ENCODE data around the gene MESP2. TPM values are rescaled to one million over a fixed set of nuclear protein-coding genes. Genes with fewer than 3 reads are reported as not detected.

The MESP2 gene
- total and polyA plus RNA-seq, 2 of the 13 experiments (the other 11 are each of a cell fraction or from before 2014, with no cell fraction given), result not detected

DNA sequence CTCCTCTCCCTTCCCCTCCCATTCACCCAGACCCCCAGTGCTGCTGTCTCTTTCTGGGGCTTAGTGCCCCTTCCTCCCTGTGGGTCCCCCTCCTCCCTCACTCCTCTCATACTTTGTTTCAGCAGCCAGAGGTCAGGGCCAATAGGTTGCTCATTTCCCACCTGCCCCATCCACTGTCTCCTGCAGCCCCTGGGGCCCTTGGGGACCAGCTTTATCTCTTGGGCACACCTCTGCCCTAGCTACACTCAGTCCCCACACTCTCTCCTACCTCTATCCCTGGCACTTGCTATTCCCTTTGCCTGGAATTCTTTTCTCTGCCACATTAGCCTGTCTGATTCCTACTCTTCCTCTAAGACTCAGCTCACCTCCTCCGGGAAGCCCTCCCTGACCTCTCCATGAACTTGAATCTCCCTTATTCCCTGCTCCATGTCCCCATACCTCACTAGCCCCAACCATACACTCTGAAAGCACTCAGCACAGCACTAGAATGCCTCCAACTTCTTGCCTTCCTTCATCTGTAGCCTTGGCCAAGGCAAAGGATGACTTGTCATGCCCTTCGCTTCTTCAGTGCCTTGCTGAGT lies 23.9 kb downstream of the MESP2 start (continued):
- no peak for TF ChIP-seq ZNF512 (CRISPR knock-in tag; IDR thresholded peaks at IDR 0.05)
- no peak for TF ChIP-seq NCOA1 (CRISPR knock-in tag; IDR thresholded peaks at IDR 0.05)
- TF ChIP-seq MAFK (conservative IDR thresholded peaks at IDR 0.05 in 1 of 2, IDR thresholded peaks at IDR 0.05 in 1 of 2; ENCODE audit: low read length in 2 of 2), result no peak
- TF ChIP-seq, protein P1, sequence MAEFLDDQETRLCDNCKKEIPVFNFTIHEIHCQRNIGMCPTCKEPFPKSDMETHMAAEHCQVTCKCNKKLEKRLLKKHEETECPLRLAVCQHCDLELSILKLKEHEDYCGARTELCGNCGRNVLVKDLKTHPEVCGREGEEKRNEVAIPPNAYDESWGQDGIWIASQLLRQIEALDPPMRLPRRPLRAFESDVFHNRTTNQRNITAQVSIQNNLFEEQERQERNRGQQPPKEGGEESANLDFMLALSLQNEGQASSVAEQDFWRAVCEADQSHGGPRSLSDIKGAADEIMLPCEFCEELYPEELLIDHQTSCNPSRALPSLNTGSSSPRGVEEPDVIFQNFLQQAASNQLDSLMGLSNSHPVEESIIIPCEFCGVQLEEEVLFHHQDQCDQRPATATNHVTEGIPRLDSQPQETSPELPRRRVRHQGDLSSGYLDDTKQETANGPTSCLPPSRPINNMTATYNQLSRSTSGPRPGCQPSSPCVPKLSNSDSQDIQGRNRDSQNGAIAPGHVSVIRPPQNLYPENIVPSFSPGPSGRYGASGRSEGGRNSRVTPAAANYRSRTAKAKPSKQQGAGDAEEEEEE (CRISPR knock-in tag; IDR thresholded peaks at IDR 0.05; ENCODE audit: borderline replicate concordance), result no peak
- TF ChIP-seq RARA (CRISPR knock-in tag; IDR thresholded peaks at IDR 0.05), result no peak
- no peak for TF ChIP-seq ZFP62 (CRISPR knock-in tag; IDR thresholded peaks at IDR 0.05)
- TF ChIP-seq SOX13 (IDR thresholded peaks at IDR 0.05), result no peak
- TF ChIP-seq SOX13 (CRISPR knock-in tag; conservative IDR thresholded peaks at IDR 0.05 in 1 of 2, IDR thresholded peaks at IDR 0.05 in 1 of 2), result no peak
- TF ChIP-seq CBFB (CRISPR knock-in tag; IDR thresholded peaks at IDR 0.05), result no peak
- no peak for TF ChIP-seq ZNF75D (CRISPR knock-in tag; IDR thresholded peaks at IDR 0.05; ENCODE audit: borderline replicate concordance)
